Psoas muscle (tissue), 8 donors: ENCODE measurements around the gene PCDHGA7. TPM values are rescaled to one million over a fixed set of nuclear protein-coding genes. Genes with fewer than 3 reads are reported as not detected.
"Not testable (repeated sequence)": the region's sequence is repeated elsewhere in the genome, so short reads cannot be mapped to it uniquely, and the experiment has no call there.

Source experiments
- ATAC-seq, 4 donors: fragments of 200-7000 bp; cut with Tn5 transposase; one replicate each; pipeline ENCODE4 v1.9.1; 2020; ENCODE audit warnings: moderate library complexity in 3 of 4, mild to moderate bottlenecking in 2 of 4
- DNase-seq, 2 donors: peaks; one replicate each; pipeline ENCODE4 v3.0.0-alpha.2; 2020
- H3K27ac ChIP-seq: fragments of 200-600 bp; one replicate; pipeline ENCODE4 v1.8.0; 2022
- H3K27me3 ChIP-seq, 3 donors: fragments of 200-600 bp in 1 of 3; one replicate each; pipeline versions ENCODE4 v1.6.1 to v1.8.0; 2013 to 2022; ENCODE audit warnings: low read length in 2 of 3, mild to moderate bottlenecking in 2 of 3, moderate library complexity in 1 of 3; ENCODE audit not compliant: insufficient read depth in 3 of 3
- H3K36me3 ChIP-seq, 2 donors: fragments of 200-600 bp in 1 of 2; one replicate each; pipeline versions ENCODE4 v1.6.1 to v1.8.0; 2013 to 2022; ENCODE audit warnings: low read depth in 1 of 2, mild to moderate bottlenecking in 1 of 2, moderate library complexity in 1 of 2; ENCODE audit not compliant: insufficient read depth in 1 of 2
- H3K4me1 ChIP-seq: fragments of 200-600 bp; one replicate; pipeline ENCODE4 v1.8.0; 2022
- H3K4me3 ChIP-seq: fragments of 200-600 bp; one replicate; pipeline ENCODE4 v1.8.0; 2022; ENCODE audit warnings: mild to moderate bottlenecking
- H3K9me3 ChIP-seq: fragments of 200-600 bp; one replicate; pipeline ENCODE4 v1.8.0; 2022
- CTCF ChIP-seq: fragments of 200-600 bp; IDR thresholded peaks from one replicate; pipeline ENCODE4 v1.8.0; 2022; ENCODE audit warnings: antibody characterized with exemption
- WGBS, 3 donors: extraction: QIAGEN DNeasy Blood & Tissue Kit; methylation state at CpG; one replicate each; pipeline versions ENCODE4 v1.1.6 to v1.1.7; 2013; 5-methylcytosine and 5-hydroxymethylcytosine counted together
- intact Hi-C, 2 donors: fragments of 100-400 bp; cut with DNase I; formaldehyde crosslinking; loops; one replicate each; pipeline versions ENCODE4 v1.11.0 to v1.14.2; 2022
- polyA plus RNA-seq, 3 donors: library from polyadenylated mRNA; stranded (reverse); fragments of 200-250 nt; gene quantifications; one replicate each; pipeline ENCODE4 v1.2.3, GENCODE V29; 2013
- total RNA-seq, 4 donors: library from RNA; stranded (reverse); fragmentation: NEBNext Ultra II Directional in 2 of 4; extraction: Animal tissue kit (Norgen Biotek cat#: 25700) in 2 of 4; gene quantifications; one replicate each; pipeline versions ENCODE4 v1.2.1 to v1.2.4, GENCODE V29; 2021 to 2023
- donor health status: healthy with polysubstance abuse.
- donor health status: DM: no; HTN: no; CAD: no; lungs with moderate emphysema.
- donor health status: Bipolar disorder and iron deficiency.
- donor health status: healthy.
- donor health status: DM: yes; HTN: yes; CAD: no.
- donor health status: DM: no; HTN: no; CAD: no.
- donor health status: DM: no; HTN: no; CAD: no.
- donor health status: DM: yes; HTN: yes; CAD: no.

The PCDHGA7 gene
- total and polyA plus RNA-seq, 7 donors: 0.07 to 2.2 (median 0.97) TPM

DNA sequence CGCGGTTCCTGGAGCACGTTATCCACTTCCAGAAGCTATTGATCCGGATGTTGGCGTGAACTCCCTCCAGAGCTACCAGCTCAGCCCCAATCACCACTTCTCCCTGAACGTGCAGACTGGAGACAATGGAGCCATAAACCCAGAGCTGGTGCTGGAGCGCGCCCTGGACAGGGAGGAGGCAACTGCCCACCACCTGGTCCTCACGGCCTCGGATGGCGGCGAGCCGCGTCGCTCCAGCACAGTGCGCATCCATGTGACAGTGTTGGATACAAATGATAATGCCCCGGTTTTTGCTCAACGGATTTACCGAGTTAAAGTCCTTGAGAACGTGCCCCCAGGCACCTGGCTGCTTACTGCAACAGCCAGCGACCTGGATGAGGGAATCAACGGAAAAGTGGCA lies 20.8 kb downstream of the PCDHGA7 start:
- Histone ChIP-seq H3K4me1 (peaks cover 4% of the 10 kb centered on the region), H3K27ac (no peak overlapping the region), H3K27me3 (peaks cover 0 to 38% (median 17%) of the 10 kb centered on the region in 3 donors), H3K4me3 (peak overlapping the region; percentile 47), H3K9me3 (peaks cover 4% of the 10 kb centered on the region), H3K36me3 (no peaks in the 10 kb centered on the region)
- intact Hi-C loops: no loop called here
- no peak for TF ChIP-seq CTCF
- no peak for ATAC-seq
- 36 to 42% (median 39%) methylated on average over 22 of the region's 22 CpGs for WGBS, 3 donors
- no peak for DNase-seq

- H3K9me3 ChIP-seq, H3K4me1 ChIP-seq, H3K36me3 ChIP-seq, intact Hi-C loops: not testable (repeated sequence)
- TF ChIP-seq CTCF: peak; percentile 70
- H3K27ac ChIP-seq: peak within 1 kb of the TSS; percentile 51
- H3K27me3 ChIP-seq: peaks cover 0 to 19% (median 8%) of the 10 kb centered on the region in 3 donors
- DNase-seq (peak; percentile 50 to 72), ATAC-seq (peak; percentile 80 to 89 (median 86))
- WGBS, 3 donors: 9 to 16% (median 13%) methylated on average over 43 to 51 of the region's 51 CpGs
- peak within 1 kb of the TSS; percentile 62 for H3K4me3 ChIP-seq
These were observed 25.4 kb downstream of the PCDHGA7 start, which contains the start of gene PCDHGB6 for GRCh38 chr5:141407790-141408505. Gene PCDHGB6, plus strand, starts transcription at chr5:141408021. Its CDS starts 182 bp downstream, at chr5:141408203.

GRCh38 chr5:141409598-141410306 lies 27.2 kb downstream of the PCDHGA7 start:
- no peak for TF ChIP-seq CTCF
- ATAC-seq: no peak
- no peaks in the 10 kb centered on the region for H3K4me1 ChIP-seq
- intact Hi-C loops: no loop called here
- H3K36me3 ChIP-seq: no peaks in the 10 kb centered on the region
- DNase-seq: no peak
- H3K9me3 ChIP-seq: peaks cover 7% of the 10 kb centered on the region
- no peak overlapping the region for H3K27ac ChIP-seq
- peaks cover 0 to 18% (median 2%) of the 10 kb centered on the region in 3 donors for H3K27me3 ChIP-seq
- peak overlapping the region; percentile 62 for H3K4me3 ChIP-seq
- 33 to 39% (median 39%) methylated on average over 64 of the region's 64 CpGs for WGBS, 3 donors

GRCh38 chr5:141411575-141411974 lies 29.0 kb downstream of the PCDHGA7 start:
- Histone ChIP-seq H3K4me1 (no peaks in the 10 kb centered on the region), H3K36me3 (no peaks in the 10 kb centered on the region), H3K27ac (no peak overlapping the region), H3K4me3 (peak overlapping the region; percentile 62), H3K9me3 (peaks cover 7% of the 10 kb centered on the region), H3K27me3 (peaks cover 0 to 22% (median 0%) of the 10 kb centered on the region in 3 donors)
- 69 to 74% (median 69%) methylated on average over 3 of the region's 3 CpGs for WGBS, 3 donors
- intact Hi-C loops: no loop called here
- no peak for DNase-seq
- no peak for ATAC-seq
- TF ChIP-seq CTCF: no peak
